HG03066 (cell line): ENCODE data around the gene DGKK.
"Not testable (repeated sequence)": the region's sequence is repeated elsewhere in the genome, so short reads cannot be mapped to it uniquely, and the experiment has no call there.

Experiments
- ATAC-seq: cut with Tn5 transposase; IDR thresholded peaks from one replicate; pipeline ENCODE4 v1.9.1; 2021; ENCODE audit warnings: low read depth; ENCODE audit not compliant: unreplicated experiment

DGKK gene

DNA sequence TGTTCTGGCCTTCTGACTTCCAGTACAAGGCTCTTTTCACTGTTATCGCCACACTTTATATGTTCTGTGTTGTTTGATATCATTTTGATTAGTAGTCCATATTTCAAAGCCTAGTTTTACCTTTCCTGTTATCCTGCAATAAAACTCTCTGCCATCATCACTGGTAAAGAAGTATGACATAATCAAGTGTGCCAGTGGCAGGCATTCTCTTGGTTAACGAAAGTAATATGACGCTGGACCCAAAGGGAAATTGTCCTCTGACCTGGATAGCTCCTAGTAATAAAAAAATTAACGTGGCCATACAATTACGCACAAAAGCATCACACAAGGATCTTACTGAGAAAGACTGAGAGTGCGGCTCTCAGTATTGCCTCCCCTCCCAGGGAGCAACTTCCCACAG lies 33.8 kb downstream of the DGKK start:
- no peak for ATAC-seq

DNA sequence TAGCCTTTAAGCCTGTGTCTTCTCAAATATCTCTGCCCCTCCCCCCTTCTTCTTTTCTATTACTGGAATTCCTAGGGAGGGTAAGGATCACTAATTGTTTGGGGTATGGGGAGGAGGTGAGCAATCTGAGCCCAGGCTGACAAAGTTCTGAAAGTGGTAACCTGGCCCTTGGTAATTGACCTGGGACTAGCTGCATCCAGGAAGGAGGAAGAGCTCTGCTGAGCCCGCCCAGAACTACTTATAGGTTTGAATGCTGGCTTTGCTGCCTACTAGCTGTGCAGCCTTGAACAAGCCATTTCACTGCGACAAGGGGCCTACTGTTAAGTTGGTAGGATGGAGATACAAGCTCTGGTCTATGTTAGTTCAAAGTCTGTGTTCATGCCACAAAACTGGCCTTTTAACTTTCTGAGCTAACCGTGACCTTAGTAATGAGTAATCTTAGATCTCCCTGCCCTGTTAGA lies 37.8 kb downstream of the DGKK start:
- no peak for ATAC-seq

DNA sequence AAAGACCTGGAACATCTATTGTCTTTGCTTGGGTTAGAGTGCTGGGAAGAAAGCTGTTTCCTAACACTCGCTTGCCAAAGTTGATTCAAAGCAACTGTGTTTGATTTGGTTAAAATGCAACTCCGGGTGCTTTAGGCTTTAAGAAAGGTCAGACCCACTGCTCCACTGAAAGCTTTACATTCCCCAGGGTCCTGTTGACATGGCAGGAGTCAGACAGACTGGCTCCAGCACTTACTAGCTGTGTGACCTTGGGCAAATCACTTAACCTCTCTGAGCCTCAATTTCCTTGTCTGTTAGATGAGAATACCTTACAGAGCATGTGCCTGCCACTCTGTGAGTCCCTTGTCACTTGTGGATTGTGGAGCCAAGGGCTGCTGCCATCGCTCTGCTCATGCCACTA lies 39.0 kb downstream of the DGKK start:
- ATAC-seq, result no peak

DNA sequence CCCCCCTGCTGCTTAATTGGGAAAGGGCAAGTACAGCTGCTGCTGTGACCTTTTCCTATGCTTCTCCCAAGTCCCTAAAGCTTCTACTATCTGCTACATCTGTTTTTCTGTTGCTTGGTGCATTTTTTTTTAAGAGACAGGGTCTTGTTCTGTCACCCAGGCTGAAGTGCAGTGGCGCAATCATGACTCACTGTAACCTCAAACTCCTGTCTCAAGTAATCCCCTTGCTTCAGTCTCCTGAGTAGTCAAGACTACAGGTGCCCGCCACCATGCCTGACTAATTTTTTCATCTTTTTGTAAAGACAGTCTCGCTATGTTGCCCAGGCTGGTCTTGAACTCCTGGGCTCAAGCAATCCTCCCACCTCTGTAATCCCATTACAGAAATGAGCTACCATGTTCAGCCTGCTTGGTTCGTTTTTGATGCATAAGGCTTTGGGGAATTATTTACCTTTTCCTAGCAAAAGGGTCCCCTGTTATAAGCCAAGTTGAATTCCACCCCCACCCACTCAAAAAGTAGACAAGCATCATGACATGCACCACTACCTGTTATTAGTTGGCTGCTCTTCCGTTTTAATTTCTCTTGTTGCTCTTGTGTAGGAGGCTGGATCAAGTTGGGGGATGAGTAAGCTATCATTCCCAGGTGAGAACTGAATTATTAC lies 39.6 kb downstream of the DGKK start:
- no peak for ATAC-seq

DNA sequence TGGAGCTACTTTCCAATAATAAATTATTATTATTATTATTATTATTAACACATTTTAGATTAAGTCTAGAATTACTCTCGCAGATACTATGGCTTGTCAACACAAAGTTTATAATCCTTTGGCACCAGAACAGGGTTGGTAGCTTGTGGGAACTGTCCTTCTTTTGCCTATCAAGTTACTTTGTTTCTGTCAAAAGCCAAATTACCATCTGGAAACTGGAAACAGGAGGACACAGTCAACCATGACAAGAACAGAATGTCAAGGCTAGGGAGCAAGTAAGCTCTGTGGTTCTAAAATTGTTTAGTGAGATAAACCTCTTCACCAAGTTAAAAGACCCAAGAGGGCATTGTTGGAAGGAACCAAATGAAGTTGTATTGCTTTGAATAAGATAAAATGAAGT lies 42.5 kb downstream of the DGKK start:
- ATAC-seq, result no peak

DNA sequence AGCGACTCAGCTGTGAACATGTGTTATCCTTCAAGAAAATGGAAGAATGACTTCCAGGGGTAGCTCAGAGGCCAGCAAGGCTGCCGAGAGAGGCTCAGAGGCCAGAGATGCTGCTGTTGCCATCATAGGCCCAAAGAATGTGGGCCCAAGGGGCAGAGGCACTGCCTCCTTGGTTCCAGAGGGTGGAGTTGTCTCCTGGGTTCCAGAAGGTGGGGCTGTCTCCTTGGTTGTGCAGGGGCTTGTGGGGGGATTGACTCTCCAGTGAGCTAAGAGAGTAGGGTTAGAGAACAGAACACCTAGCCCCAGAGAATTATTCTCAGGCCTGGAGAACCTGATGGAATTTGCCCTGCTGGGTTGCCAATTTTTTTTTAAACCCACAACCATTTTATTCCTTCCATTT lies 62.6 kb downstream of the DGKK start:
- ATAC-seq, result no peak

DNA sequence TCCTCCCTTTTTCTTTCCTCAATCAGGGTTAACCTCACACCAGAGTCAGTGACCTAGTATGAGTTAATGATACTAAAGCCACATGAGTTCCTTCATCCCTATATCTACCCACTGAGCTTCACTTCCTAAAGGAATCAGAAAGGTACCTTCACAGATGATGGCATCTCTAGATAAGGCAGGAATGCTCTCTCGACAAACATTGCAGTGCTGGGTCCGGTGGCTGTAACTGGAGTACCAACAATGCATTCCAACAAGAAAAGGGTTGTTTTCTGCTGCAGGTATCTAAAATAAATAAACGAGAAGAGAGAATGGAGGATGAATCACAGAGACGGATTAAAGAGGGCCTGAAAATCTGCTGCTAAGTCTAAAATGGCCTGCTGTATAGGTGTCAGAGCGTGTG lies 66.7 kb downstream of the DGKK start:
- ATAC-seq, result no peak

DNA sequence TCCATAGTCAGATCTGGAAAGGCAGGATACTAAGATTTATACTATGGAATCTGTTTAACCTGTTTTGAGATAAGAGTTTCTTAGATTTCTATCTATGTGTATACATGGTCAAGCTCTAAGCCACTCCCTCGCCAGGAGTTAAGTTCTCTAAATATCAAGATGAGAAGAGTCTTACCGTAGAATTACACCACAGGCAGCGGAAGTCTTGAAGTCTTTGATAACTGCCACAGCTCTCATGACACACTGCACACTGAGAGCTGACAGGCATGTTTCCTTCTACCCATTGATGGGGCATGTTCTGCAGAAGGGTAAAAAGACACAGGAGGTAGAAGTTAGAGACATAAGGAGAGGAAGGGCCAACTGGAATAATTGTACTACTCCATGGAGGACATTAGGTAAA lies 67.7 kb downstream of the DGKK start:
- no peak for ATAC-seq

DNA sequence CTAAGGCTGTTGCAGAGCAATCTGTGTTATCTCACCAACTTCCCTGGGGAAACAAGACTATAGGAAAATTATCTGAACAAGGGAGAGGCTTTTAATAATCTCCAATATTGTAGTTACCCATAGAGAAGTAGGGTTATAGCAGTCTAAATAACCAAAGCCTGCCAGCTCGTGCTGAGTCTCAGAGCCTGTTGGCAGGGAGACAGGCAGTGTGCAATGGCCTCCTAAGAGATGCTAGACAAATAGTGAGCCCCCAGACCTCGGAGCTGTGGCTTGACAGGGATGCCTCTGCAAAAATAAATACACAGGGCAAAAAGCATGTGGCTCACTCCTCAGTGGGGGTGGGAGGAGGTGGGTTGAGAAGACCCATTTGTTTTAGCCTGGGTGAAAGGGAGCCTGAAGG lies 76.7 kb downstream of the DGKK start:
- ATAC-seq, result no peak

DNA sequence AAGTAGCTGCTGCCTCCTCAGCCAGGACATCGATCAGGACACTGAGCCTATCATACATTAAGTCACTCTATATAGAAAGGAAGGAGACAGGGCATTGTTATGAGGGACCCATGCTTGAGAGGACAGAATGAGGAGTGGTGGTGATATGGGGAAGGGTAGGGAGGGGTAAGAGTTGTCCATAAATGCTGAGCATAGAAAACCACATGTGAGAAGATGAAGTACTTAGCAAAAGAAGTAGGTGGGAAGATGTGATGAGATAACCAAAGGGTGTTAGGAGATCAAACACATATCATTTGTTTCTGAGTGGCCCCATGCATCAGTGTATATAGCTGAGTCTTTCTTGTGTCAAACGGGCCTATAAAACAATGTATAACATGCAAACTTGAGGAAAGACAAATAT lies 84.1 kb downstream of the DGKK start:
- no peak for ATAC-seq

DNA sequence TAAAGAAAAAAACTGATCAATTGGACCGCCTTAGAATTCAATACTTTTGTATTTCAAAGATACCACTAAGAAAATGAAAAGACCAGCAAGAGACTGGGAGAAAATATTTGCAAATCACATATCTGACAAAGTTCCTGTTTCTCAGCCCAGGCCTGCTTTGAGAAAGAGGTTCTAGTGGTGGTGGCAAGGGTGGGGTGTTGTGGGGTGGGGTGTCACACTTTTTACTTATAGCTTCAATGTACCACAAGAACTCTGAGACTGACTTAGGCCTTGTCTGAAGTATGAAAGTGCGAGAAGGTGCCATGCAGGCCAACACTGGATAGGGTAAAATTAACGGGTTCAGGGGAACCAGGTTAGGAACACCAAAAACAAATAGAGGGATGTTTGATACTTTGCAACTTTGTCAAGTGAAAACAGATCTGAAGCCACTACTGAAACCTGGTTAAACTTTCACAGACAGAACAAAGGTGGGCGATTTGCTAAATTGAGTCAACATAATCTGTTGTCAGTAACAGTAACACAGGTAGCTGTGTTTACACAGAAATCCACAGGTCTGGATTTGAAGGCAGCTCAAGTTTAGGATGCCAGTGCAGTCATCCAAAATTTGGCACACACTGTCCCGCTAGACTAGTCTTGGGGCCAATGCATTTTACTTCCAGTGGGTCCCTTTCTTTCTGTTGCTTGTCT lies 88.8 kb downstream of the DGKK start:
- ATAC-seq, result no peak

DNA sequence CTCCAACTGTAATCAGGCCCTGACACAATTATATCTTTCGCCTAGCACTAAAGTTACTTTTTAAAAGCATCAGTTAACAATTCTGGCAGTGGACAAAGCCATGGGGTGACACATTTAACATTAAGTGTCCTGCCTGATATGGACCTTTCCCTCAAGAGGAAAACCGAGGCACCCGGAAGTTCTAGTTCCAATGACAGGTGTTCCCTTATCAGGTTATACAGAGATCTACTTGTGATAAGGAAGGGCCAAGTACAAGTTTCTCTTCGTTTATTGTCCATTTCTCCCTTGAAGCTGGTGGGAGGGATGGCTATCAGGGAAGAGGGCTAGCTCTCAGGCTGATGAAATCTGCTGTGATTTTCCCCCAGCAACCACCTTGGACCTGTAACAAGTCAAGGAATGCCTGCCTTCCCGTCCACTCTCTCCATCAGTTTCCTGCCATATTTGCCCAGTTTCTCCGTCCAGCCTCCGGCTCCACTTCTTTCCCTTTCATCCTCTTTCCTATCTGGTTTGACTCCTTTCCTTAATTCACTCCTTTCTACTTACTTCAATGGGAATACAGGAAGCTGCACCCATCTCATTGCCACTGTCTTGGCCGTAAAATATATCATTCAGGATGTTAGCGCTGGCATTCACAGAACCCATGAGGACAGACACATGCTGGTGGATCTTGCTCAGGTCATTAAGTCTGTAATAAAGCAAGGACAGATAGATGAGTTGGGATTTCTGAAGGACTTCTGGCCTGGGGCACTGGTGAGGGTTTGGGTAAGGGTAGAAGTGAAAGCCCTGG lies 95.0 kb downstream of the DGKK start:
- no peak for ATAC-seq

DNA sequence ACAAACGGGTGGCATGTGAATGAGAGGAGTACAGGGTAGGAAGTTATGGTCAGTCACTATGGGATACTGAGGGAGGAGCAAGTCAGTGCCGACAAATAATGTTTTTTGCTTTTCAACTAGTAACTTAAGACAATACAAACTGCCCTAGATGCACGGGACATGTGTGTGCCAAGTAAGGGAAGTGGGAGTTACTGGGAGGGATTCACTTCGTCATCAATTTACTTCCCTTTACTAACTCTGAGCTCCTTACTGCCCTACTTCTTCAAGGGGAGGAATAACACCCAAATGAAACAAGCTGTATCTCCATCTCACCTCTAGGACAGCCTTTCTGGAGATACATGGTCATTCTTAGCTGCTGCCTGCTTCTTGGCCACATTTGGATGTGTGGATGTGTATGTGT lies 97.7 kb downstream of the DGKK start:
- ATAC-seq, result no peak

DNA sequence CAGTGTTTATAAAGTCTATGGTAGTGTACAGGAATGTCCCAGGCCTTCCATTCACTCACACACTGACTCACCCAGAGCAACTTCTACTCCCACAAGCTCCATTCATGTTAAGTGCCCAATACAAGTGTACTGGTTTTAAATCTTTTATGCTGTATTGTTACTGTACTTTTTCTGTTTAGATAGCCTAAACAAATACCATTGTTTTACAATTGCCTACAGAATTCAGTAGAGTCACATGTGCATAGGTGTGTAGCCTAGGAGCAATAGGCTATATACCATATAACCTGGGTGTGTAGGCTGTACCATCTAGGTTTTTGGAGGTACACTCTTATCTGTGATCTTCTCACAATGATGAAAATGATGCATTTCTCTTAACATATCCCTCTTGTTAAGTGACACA lies 126.7 kb downstream of the DGKK start:
- no peak for ATAC-seq

DNA sequence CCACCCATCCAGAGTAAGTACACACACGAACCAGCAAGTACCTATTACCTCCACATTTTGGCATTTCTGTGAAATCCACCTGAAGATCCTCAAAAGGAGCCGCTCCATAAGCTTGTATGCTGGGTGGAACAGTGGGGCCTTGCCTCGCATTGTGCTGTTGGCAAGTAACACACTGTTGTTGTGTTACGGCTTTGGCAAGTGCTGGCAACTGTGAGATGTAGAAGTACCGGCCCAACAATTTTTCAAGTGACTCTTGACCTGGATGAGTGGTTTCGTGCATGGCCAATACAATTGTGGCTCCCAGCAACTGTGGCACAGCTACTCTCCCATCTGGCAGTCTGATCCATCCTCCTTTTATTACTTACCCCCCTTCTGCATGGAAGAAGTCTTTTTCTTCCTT lies 137.3 kb downstream of the DGKK start:
- no peak for ATAC-seq

DNA sequence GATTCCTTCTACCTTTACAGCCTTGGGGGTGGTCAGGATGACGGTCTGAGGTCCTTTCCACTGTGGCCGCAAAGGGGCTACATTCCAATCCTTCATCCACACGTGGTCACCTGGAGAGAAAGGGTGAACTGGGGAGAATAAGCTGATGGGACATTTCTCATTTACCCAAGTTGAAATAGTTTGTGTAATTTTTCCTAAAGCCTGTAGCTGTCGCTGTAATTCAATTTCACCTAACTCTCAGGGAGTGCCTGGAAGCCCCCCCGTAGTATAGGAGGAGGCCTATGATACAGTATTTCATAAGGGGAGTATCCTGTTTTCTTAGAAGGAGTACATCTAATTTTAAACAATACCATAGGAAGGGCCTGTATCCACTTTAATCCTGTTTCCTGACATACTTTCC lies 138.0 kb downstream of the DGKK start:
- ATAC-seq, result not testable (repeated sequence)

DNA sequence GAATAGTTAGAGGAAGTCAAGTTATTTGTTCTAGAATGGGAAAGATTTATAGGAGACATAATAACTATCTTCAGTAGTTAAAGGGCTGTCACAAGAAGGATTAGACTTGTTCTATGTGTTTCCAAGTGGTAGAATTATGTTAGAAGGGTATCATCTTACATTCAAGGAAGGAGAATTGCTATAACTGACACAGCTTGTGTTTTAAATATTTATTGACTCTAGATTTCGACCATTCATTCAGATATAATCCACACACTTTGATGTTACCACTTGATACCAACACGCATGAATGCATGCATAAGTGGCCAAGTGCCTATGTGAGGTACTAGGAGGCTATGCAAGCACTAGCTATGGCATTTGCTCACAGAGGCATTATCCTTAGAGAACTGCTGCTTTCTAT lies 143.4 kb downstream of the DGKK start:
- no peak for ATAC-seq
